ENCODE data around the gene TTBK1. TPM values are rescaled to one million over a fixed set of nuclear protein-coding genes. Genes with fewer than 3 reads are reported as not detected.

Gene TTBK1
- total RNA-seq, 4 donors from 2014 or later: not detected

GRCh38 chr6:43216200-43216599 is 27.1 kb upstream of the TTBK1 start:
- no peak for TF ChIP-seq CTCF (IDR thresholded peaks at IDR 0.05; ENCODE audit: low read depth)

- TF ChIP-seq CTCF (IDR thresholded peaks at IDR 0.05; ENCODE audit: low read depth): no peak
Observed at GRCh38 chr6:43217351-43217750, 25.9 kb upstream of the TTBK1 start.

GRCh38 chr6:43219119-43219518 is 24.2 kb upstream of the TTBK1 start:
- no peak for TF ChIP-seq CTCF (IDR thresholded peaks at IDR 0.05; ENCODE audit: low read depth)

GRCh38 chr6:43219814-43220213 is 23.5 kb upstream of the TTBK1 start:
- no peak for TF ChIP-seq CTCF (IDR thresholded peaks at IDR 0.05; ENCODE audit: low read depth)

DNA sequence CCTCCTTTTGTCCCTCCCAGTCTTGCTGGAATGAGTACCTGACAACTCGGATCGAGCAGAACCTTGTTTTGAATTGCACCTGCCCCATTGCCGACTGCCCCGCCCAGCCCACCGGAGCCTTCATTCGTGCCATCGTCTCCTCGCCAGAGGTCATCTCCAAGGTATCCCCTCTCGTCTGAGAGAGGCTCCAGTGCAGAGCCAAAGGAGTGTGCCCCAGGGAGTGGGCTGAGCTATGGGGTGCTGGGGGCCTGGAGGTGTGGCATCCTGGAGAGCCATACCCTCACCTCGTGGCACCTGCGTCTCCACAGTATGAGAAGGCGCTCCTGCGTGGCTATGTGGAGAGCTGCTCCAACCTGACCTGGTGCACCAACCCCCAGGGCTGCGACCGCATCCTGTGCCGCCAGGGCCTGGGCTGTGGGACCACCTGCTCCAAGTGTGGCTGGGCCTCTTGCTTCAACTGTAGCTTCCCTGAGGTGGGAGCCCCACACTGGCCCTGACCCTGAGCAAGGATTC is 22.8 kb upstream of the TTBK1 start:
- TF ChIP-seq CTCF (IDR thresholded peaks at IDR 0.05; ENCODE audit: low read depth): no peak

DNA sequence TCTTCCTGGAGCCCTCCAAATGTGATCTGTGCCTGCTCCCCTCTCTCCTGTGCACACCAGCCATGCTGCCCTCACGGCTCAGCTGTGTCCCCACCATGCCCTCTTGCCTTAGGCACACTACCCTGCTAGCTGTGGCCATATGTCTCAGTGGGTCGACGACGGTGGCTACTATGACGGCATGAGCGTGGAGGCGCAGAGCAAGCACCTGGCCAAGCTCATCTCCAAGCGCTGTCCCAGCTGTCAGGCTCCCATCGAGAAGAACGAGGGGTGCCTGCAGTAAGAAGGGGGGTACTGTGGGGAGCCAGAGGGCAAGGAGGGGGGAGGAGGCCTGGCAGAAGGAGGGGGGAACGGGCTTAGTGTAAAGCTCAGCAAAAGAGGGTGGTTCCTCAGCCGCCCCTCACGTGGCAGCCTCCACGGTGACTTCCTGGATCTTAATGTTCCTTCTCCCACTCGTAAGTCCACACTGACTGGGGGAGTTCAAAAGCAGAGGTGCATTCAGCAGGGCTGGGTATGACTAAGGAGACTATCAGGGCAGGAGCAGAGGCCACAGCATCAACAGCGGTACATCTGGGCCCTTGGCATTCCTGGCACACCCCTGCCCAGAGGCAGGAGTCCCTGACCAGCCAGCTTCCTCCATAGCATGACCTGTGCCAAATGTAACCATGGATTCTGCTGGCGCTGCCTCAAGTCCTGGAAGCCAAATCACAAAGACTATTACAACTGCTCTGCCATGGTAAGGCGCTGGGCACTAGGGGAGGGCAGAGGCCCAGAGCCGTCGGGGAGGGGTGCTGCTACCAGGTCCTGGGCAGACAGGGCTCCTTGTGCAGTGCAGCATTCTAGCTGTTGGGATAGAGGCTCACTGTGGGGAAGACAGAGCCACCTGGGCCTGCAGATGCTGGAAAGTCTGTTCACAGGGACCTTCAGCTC is 22.0 kb upstream of the TTBK1 start:
- TF ChIP-seq CTCF (IDR thresholded peaks at IDR 0.05; ENCODE audit: low read depth): no peak

GRCh38 chr6:43222418-43223059 is 20.7 kb upstream of the TTBK1 start:
- TF ChIP-seq CTCF (IDR thresholded peaks at IDR 0.05; ENCODE audit: low read depth): no peak
